ENCODE results near the gene OR14A2.
"Not testable (repeated sequence)": the region's sequence is repeated elsewhere in the genome, so short reads cannot be mapped to it uniquely, and the experiment has no call there.

OR14A2 gene

DNA sequence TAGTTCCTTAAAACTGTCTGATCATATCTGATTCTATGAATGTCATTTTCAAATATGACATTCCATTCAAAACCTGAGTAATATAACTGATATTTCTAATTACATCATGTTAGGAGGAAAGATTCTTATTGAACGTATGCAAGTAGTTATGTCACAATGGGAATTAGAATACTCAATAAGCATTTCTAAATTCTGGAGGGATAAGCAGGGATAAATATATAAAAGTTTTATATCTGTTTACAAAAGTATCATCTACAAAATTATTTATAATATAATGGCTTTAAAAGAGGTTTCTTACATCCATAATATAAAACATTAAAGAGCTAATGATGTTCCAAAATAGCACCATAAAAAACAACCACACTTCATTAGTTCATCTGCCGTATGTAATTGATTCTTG lies at the start of gene OR14A2:
Gene OR14A2, minus strand, starts transcription at position 101 of the 400 bp plus-strand sequence.
- no peak for DNase-seq

DNA sequence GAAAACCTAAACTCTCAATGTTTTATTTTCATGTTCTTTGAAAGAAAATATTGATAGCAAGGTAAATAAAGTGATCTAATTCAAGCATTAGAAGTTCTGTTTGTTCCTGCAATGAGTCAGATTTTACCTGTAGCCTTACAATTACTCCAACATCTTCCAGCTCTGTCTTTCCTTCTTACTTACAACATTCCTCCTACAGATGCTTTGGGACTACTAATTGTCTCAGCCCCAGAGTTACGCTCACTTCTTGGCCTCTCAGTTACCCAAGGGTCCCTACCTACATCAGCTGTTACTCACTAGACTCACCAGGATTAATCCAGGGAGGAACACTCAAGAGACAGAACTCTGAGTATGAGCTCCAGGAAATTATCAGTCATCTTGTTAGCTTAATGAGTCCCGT lies 49.6 kb upstream of the OR14A2 start:
- DNase-seq = no peak

DNA sequence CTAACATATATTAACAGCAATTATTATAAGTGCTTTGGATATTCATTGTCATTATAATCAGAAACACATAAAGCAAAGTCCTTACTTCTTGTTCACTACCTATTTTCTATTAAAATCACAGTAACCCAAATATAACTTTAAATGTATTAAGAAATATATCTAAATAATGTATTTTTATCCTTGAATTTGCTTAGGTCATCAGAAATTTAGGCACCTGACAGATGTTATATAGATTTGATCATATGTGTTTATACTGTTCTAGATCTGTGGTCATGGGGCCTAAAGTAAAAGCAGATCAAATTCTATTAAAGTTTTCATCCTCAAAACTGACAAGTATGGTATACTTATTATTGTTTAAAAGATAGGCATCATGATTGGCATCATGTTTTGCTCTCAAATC lies 21.7 kb upstream of the OR14A2 start:
- no peak for DNase-seq

DNA sequence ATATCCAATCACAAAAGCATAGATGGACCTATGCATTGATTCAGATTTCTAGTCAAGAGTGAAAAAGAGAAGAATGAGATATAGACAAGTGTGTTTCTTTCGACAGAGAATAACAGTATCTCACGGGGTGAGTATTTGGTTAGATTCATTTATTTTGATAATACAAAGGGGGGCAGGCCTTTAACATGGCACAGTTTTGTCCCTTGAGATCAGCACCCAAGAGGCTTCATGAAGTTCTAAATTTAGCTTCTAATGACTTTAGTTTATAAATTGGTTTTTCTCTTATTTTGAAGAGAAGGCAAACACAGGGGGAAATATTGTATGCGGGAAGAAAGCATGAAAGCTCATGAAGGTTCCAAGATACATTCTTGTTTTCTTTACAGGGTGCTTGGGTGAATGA lies 12.5 kb upstream of the OR14A2 start, which contains the start of gene OR1C1:
Gene OR1C1, minus strand, starts transcription at position 101 of the 400 bp plus-strand sequence. CDS start 2,150 bp downstream, outside the sequence.
- DNase-seq = no peak

DNA sequence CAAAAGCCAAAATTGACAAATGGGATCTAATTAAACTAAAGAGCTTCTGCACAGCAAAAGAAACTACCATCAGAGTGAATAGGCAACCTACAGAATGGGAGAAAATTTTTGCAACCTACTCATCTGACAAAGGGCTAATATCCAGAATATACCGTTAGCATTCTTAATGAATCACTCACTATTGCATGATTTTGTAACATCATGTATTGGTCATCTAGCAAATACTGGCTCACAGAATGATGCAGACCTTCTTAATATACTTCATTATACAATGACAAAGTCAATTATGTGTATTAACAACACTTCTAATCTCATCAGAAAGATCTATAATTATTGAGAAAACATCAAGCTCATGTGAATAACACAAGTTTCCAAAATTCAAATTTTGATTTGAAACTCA lies 6.4 kb upstream of the OR14A2 start:
- DNase-seq = not testable (repeated sequence)

DNA sequence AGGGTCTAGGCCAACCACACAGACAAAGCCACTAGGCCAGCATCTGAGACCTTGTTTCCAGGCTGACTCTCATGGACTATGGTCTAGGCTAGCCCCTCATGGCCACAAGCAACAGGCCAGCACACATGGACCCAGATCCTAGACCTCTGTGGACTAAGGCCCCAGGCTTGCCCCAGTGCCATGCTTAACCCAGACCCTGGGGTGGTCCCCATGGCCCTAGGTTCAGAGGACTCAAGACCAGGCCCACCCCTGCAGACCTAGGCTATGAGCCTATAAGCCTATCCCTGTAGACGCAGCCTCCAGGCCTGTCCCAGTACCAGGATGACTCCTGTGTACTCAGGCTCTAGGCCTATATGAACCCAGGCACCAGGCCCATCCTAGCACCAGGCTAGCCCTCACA lies 1.9 kb upstream of the OR14A2 start:
- DNase-seq = no peak

DNA sequence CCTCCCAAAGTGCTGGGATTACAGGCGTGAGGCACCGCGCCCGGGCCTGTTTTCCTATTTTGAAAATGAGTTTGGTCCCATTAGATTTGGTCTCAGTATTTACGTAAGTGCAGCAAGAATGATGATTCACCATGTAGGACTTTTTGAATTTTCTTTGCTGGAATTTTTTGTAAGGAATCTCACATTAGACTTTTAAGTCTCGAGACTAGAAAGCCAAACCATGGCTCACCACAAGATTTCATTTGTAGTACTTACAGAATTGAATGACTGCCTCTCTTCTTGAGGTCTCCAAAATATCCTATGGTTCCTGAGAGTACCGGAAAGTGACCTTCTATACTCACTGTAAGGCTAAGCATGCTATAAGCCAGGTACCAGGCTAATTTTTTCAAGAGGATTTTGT lies 325 bp downstream of the OR14A2 start:
- no peak for DNase-seq

DNA sequence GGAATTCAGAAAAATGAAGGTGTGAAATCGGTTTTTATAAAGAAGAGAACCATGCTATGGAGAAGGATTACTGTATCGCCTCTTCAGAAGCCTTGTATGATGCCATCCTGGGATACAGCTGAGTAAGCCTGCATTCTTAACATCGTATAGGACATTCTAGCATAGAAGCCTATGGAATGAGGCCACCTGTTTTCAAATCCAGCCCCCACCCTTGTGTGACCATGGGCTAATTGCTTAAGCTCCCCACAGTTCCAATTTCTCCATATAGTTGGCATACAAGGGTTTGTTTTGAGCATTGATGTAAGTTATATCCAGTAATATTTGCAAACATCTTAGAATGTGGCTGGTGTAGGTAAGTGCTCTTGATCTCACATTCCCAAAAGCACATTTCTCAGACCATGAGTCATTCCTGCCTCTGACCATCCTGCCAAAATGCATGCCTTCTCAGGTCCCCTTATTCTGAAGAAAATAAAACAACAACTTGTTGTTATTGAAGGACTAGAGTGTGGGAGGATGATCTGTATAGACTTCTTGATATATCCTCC lies 1.5 kb downstream of the OR14A2 start:
- no peak for DNase-seq

DNA sequence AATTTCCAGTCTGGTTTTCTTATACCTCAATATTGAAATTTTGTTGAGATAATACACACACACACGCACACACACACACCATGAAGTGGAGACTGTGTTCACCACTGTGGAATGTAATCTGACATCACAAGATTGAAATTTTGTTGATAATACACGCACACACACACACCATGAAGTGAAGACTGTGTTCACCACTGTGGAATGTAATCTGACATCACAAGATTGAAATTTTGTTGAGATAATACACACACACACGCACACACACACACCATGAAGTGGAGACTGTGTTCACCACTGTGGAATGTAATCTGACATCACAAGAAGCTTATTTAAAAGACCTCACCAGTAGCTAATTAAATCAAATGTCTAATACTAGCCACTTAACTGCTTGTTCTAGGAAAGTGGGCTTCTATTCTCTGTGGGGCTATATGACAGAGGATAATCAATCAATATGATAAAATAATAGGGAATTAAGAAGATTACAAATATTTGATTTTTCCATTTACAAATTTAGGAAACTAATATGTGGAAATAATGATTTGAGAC lies 5.7 kb downstream of the OR14A2 start:
- DNase-seq = not testable (repeated sequence)

DNA sequence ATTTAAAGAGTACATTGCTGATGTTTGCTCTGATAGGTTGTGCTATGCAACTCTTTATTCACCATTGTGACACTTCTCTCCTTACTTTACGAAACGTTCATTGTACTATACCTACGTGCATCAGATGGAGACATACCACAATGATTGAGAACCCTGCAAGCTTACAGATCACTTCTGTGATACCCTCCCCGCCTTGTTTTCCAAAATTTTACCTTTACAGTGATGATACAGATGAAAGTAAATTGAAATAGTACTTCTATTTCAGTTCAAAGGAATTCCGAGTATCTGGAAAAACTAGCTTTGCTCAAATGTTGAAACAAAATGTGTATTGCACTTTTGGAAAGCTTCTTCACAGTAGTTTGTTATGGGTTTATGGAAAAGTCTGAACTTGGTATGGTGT lies 6.2 kb downstream of the OR14A2 start:
- DNase-seq = no peak

DNA sequence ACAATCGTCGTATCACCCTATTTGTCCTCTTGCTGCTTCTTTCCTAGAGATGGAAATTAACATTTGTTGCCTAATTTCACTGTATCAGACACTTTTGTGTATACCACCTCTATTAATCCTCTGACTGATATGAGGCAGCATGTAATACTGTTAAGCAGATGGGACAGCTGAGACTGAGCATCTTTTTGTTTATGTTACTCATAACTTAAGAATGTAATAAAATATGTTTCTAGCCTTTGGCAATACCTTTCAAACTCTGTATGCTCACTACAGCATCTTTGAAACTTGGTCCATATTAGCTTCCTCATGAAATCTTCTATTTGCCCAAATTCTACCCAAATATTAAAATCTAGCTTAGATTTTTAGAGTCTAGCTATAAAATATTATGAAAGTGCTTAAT lies 7.2 kb downstream of the OR14A2 start:
- no peak for DNase-seq

DNA sequence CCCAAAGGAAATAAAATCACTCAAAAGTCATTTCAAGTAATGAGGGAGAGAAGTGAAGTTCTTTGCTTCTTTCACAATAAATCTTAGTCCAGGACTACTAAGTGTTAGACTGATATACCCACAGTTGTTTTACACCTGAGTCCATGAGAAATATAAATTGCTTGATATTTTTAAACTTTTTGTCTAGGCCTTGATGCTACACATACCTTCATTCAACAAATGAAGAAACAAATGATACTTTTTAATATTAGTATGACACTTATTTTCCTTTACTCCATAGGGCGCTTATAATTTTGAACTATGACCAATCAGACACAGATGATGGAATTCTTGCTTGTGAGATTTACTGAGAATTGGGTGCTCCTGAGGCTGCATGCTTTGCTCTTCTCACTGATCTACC lies 9.6 kb downstream of the OR14A2 start, which contains the start of gene OR14K1:
Gene OR14K1, plus strand, starts transcription at position 301 of the 400 bp plus-strand sequence. Its CDS starts 0 bp downstream, at position 301.
- no peak for DNase-seq

DNA sequence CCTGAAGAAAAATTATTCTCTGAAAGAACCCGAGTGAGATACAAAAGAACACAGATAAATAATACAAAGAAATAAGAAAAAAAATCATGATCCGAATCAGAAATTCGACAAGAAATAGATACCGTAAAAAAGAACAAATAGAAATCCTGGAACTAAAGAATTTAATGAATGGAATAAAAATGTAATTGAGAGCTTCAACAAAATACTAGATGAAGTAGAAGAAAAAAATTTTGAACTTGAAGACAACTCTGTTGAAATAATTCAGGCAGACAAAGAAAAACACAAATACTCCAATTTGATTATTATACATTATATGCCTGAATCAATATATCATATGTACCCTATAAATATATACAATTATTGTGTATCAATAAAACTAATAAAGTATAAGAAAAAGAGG lies 26.7 kb downstream of the OR14A2 start:
- no peak for DNase-seq

DNA sequence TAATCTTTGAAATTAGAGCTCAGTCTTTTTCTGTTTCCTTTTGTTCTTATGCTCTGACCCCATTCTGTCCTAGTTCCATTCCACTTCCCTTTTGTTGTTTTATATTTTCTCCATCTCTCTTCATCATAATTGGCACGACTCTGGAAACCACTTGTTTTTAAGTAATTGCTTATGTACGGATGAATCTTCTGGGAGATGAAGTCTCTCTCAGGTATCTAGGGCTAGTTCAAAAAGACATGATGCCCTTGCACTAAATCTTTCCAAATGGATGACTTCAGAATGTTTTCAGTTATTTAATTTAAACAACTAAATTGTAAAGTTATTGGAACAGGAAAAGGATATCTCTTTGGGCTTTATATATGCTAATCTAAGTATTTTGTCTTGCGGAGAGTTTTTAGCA lies 31.4 kb downstream of the OR14A2 start, which contains the start of gene OR6F1:
Gene OR6F1, minus strand, starts transcription at position 101 of the 400 bp plus-strand sequence. CDS start 3,891 bp downstream, outside the sequence.
- no peak for DNase-seq

DNA sequence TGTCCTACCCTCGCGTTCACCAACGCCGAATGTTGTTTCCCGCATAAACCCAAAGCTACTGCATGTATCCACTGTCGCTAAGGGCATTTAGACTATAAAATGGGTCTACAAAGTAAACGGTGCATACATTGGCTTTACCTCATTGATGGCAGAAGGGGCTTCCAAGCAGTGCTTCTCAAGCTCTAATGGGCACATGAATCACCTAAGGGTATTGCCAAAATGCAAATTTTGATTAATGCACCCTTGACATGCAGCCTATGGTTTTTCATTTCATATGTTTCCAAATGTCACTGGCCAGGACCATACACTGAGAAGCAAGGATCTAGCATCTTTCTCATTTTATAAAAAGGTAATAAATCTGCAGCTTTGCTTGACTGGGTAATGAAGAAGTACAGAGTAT lies 34.2 kb downstream of the OR14A2 start:
- no peak for DNase-seq

DNA sequence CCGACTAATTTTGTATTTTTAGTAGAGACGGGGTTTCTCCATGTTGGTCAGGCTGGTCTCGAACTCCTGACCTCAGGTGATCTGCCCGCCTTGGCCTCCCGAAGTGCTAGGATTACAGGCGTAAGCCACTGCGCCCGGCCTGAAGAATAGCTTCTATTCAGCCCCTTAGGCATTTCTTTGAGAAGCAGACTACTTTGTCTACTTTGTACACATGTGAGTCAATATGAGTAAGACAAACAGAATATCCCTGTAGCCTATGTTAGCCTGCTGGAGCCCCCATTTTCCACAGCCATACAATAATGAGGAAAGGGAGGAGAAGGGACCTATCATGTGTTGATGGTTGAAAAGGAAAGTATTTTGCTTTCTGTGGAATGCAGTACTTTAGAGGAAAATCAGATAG lies 37.3 kb downstream of the OR14A2 start:
- not testable (repeated sequence) for DNase-seq

DNA sequence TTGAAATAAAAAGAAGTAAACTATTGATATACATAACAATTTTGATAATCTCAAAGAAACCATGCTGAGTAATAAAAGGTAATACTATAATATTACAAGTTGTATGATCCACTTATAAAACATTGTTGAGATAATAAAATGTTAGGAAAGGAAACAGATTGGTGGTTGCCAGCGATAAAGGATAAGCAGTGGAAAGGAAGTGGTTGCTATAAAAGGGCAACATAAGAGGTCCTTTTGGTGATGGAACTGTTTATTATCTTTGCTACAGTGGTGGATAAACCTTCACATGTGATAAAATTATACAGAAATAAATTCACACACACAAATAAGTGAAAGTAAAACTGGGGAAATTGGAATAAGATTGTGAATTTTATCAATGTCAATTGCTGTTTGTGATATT lies 46.6 kb downstream of the OR14A2 start:
- no peak for DNase-seq

DNA sequence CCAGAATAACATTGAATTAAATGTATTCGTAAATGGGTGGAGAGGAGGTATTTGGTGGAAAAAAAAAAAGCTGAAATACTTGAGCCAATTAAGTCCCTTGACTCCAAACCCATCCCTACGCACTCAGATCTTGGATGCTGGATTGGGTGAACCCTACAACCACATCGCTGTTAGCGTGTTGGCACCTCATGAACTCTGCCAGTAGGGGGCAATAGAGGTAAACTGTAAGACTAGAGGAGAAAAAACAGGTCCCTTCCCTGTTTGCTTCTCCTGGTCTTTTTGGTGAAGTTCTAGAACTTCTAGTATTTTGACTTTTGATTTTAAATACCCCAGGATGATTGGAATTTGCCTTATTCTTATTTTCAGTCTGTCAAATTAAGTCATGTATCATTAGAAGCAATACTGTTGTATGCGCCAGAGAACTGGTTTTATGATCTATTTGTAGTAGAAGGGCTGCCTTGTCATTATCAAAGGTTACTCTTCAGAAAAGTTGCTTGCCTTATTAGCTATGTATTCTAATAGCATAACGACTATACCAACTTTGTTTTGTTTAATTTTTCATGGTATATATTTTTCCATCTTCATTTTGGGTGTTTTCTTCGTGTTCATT lies 66.5 kb downstream of the OR14A2 start:
- DNase-seq = peak in 9 of 56 donors; percentile 0 to 17 (median 4)

DNA sequence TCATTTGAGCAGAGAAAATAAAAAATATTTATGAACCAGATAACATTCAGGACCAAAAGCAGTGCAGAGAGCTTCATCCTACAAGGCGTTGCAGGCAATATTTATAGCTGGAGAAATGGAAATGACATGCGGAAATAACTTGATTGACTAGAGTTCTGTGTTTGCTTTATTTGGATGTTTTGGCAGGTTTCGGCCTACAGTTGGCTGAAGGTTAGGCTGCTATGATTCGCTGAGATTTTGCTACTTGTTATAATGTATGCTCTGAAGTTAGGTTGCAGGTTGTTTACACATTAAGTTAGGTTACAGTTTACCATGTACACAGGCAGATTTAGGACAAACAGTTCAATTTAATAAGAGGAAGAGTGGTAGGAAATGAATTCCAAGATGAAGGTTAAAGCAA lies 67.8 kb downstream of the OR14A2 start:
- DNase-seq = no peak

DNA sequence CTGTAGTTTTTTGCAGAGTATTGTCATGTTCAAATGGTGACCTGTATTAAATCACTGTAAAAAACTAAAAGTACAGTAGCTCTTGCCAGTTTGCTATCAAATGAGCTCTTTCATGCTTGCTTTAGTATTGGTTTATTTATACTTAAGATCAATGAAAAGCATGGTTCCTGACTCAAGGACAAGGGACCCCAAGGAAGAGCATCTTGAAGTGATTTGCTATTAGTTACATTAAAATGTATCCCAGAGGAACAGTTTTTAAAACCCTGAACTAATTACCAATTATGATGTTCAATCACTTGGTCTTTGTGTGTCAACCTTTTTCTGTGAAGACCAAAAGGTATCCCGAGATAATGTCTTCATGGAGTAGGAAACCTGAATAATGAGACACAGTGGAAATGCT lies 68.3 kb downstream of the OR14A2 start, which contains the start of gene OR13G1:
Gene OR13G1, minus strand, starts transcription at position 101 of the 400 bp plus-strand sequence. CDS start 6,698 bp downstream, outside the sequence.
- no peak for DNase-seq
